WTC11 (cell line): Measurements from ENCODE around the gene B3GNT8. TPM values are rescaled to one million over a fixed set of nuclear protein-coding genes. Genes with fewer than 3 reads are reported as not detected.

ENCODE experiments used
- ATAC-seq: fragments of 200-7000 bp; cut with Tn5 transposase; 2 replicates; pipeline ENCODE4 v1.10.0; 2021; ENCODE audit warnings: mild to moderate bottlenecking, moderate library complexity
- CTCF ChIA-PET: fragments of 300-600 bp; sonication (Branson Sonifier 250); formaldehyde crosslinking; loops from one replicate; lab custom pipeline; 2021; ENCODE audit warnings: antibody characterized with exemption; lab: Charles Lee
- POLR2A ChIA-PET: fragments of 350-600 bp; sonication (Branson Sonifier 250); formaldehyde crosslinking; loops from one replicate; lab custom pipeline; 2021; ENCODE audit warnings: antibody characterized with exemption; lab: Charles Lee
- DNase-seq: peaks from one replicate; pipeline ENCODE4 v3.0.0; 2021; ENCODE audit warnings: low spot score
- H3K27ac Mint-ChIP-seq: 2 replicates; pipeline ENCODE4 v1.8.0; 2021; ENCODE audit warnings: mixed read lengths
- H3K27me3 Mint-ChIP-seq: 2 replicates; pipeline ENCODE4 v1.8.0; 2021; ENCODE audit warnings: low read depth, mild to moderate bottlenecking, moderate library complexity, mixed read lengths
- H3K36me3 Mint-ChIP-seq: 2 replicates; pipeline ENCODE4 v1.8.0; 2021; ENCODE audit warnings: mixed read lengths
- H3K4me1 Mint-ChIP-seq: 2 replicates; pipeline ENCODE4 v1.8.0; 2022; ENCODE audit warnings: mixed read lengths
- H3K4me3 Mint-ChIP-seq: 2 replicates; pipeline ENCODE4 v1.8.0; 2021; ENCODE audit warnings: mild to moderate bottlenecking, moderate library complexity, mixed read lengths
- H3K9me3 Mint-ChIP-seq: 2 replicates; pipeline ENCODE4 v1.8.0; 2021; ENCODE audit warnings: mixed read lengths
- AFF4 ChIP-seq: sonication (generic); formaldehyde crosslinking; IDR thresholded peaks from 2 replicates; pipeline ENCODE4 v1.8.1; 2023; ENCODE audit warnings: mild to moderate bottlenecking, missing genetic modification reagents, borderline replicate concordance
- ARID4B ChIP-seq: sonication (generic); formaldehyde crosslinking; IDR thresholded peaks from 2 replicates; pipeline ENCODE4 v1.8.0; 2023; ENCODE audit warnings: missing genetic modification reagents, mild to moderate bottlenecking, borderline replicate concordance
- CTCF ChIP-seq: fragments of 200-600 bp; IDR thresholded peaks from 2 replicates; pipeline ENCODE4 v1.8.0; 2022; ENCODE audit warnings: antibody characterized with exemption
- EMX1 ChIP-seq: fragments of 250-450 bp; sonication (Bioruptor Pico); IDR thresholded peaks from 2 replicates; pipeline ENCODE4 v1.8.0; 2021; ENCODE audit warnings: mild to moderate bottlenecking
- KAT7 ChIP-seq: sonication (generic); formaldehyde crosslinking; IDR thresholded peaks from 2 replicates; pipeline ENCODE4 v1.8.1; 2023; ENCODE audit warnings: missing genetic modification reagents, mild to moderate bottlenecking, borderline replicate concordance
- NFE2L1 ChIP-seq: sonication (generic); formaldehyde crosslinking; IDR thresholded peaks from 2 replicates; pipeline ENCODE4 v1.8.1; 2023; ENCODE audit warnings: missing genetic modification reagents
- NR1H2 ChIP-seq: sonication (generic); formaldehyde crosslinking; IDR thresholded peaks from 2 replicates; pipeline ENCODE4 v1.9.0; 2021; ENCODE audit warnings: mild to moderate bottlenecking, moderate library complexity, missing genetic modification reagents
- OVOL2 ChIP-seq: fragments of 250-450 bp; sonication (Bioruptor Pico); IDR thresholded peaks from 2 replicates; pipeline ENCODE4 v1.9.0; 2021; ENCODE audit warnings: mild to moderate bottlenecking, borderline replicate concordance
- PRDM15 ChIP-seq: sonication (generic); formaldehyde crosslinking; IDR thresholded peaks from 2 replicates; pipeline ENCODE4 v1.8.0; 2022; ENCODE audit warnings: missing genetic modification reagents
- SP1 ChIP-seq: sonication (generic); formaldehyde crosslinking; conservative IDR thresholded peaks from 2 replicates; pipeline ENCODE4 v1.8.1; 2022; ENCODE audit warnings: missing genetic modification reagents
- STAT6 ChIP-seq: sonication (generic); formaldehyde crosslinking; conservative IDR thresholded peaks from 2 replicates; pipeline ENCODE4 v1.8.1; 2023; ENCODE audit warnings: mild to moderate bottlenecking, low read depth, missing genetic modification reagents, moderate library complexity
- ZMAT4 ChIP-seq: fragments of 250-450 bp; sonication (Bioruptor Pico); IDR thresholded peaks from 2 replicates; pipeline ENCODE4 v1.9.0; 2021; ENCODE audit warnings: mild to moderate bottlenecking
- ZNF138 ChIP-seq: sonication (generic); formaldehyde crosslinking; conservative IDR thresholded peaks from 2 replicates; pipeline ENCODE4 v1.8.1; 2022; ENCODE audit warnings: mild to moderate bottlenecking, moderate library complexity, missing genetic modification reagents
- ZNF425 ChIP-seq: fragments of 250-450 bp; sonication (Bioruptor Pico); conservative IDR thresholded peaks from 2 replicates; pipeline ENCODE4 v1.9.0; 2021; ENCODE audit warnings: mild to moderate bottlenecking
- ZNF671 ChIP-seq: fragments of 250-450 bp; sonication (Bioruptor Pico); IDR thresholded peaks from 2 replicates; pipeline ENCODE4 v1.8.0; 2021; ENCODE audit warnings: mild to moderate bottlenecking
- total RNA-seq: library from RNA; stranded (reverse); gene quantifications from 3 replicates; pipeline ENCODE4 v1.2.3, GENCODE V29; 2021

Gene B3GNT8
- total RNA-seq, 1 experiment from 2014 or later = 2.3 TPM

- no peak for TF ChIP-seq EMX1
- TF ChIP-seq ZNF138 (CRISPR knock-in tag) = no peak
- TF ChIP-seq ZMAT4 (CRISPR knock-in tag) = no peak
- TF ChIP-seq NR1H2 (CRISPR knock-in tag) = no peak
- TF ChIP-seq PRDM15 (CRISPR knock-in tag) = no peak
Observed at GRCh38 chr19:41434450-41434849, 7.3 kb upstream of the B3GNT8 start (continued).

- Mint-ChIP-seq H3K9me3 (no peaks in the 10 kb centered on the region), H3K4me3 (no peak overlapping the region), H3K27ac (peak overlapping the region; percentile 19; the same call in 1 of the 2 replicates)
- POLR2A ChIA-PET = no interaction called here
- TF ChIP-seq STAT6 (CRISPR knock-in tag) (no peak), NFE2L1 (CRISPR knock-in tag) (no peak), KAT7 (no peak), SP1 (CRISPR knock-in tag) (no peak), ARID4B (CRISPR knock-in tag) (no peak), ZNF425 (CRISPR knock-in tag) (no peak), CTCF (no peak), AFF4 (CRISPR knock-in tag) (no peak), ZNF671 (no peak), OVOL2 (no peak)
- TF ChIP-seq, all 79 proteins: peak for 0
- ATAC-seq = no peak
- Mint-ChIP-seq H3K4me1 (peaks cover 11% of the 10 kb centered on the region), H3K36me3 (peaks cover 25% of the 10 kb centered on the region), H3K27me3 (no peaks in the 10 kb centered on the region; the same call in 1 of the 2 replicates)
- CTCF ChIA-PET = interaction anchor here (0.6 to 1.0 kb wide), 2 partner anchors 10 to 131 kb away, joined by 3 to 4 read pairs; no protein-coding TSS in a partner anchor
- no peak for DNase-seq
Observed at GRCh38 chr19:41433171-41433570, 6.0 kb upstream of the B3GNT8 start.
